IMR-90 (cell line): ENCODE measurements around the gene KCTD16. TPM values are rescaled to one million over a fixed set of nuclear protein-coding genes. Genes with fewer than 3 reads are reported as not detected.

ENCODE experiments used
- ATAC-seq: fragments of 200-7000 bp; cut with Tn5 transposase; 2 replicates; pipeline ENCODE4 v1.9.1; 2020; ENCODE audit warnings: low read depth, mild to moderate bottlenecking, moderate library complexity
- BruUV-seq: library from RNA; stranded (reverse); fragments of 400-500 nt; replicated peaks from 2 replicates; lab custom pipeline; 2021; lab: Mats Ljungman, UMichigan
- CTCF ChIA-PET: fragments of 300-600 bp; formaldehyde crosslinking; extraction: SDS; loops from one replicate; lab custom pipeline; 2021; ENCODE audit warnings: antibody characterized with exemption; lab: Yijun Ruan, JAX
- POLR2A ChIA-PET: fragments of 300-600 bp; sonication (Branson Sonifier 250); formaldehyde crosslinking; loops from one replicate; lab custom pipeline; 2022; ENCODE audit warnings: antibody characterized with exemption; ENCODE audit not compliant: unreplicated experiment; lab: Charles Lee
- DNase-seq: peaks from one replicate; pipeline ENCODE4 v3.0.0; 2013
- H2AFZ ChIP-seq: replicated peaks from 2 replicates; pipeline ENCODE3; 2013; ENCODE audit warnings: low read length, mild to moderate bottlenecking; ENCODE audit not compliant: poor library complexity
- H2AK5ac ChIP-seq: 2 replicates; pipeline ENCODE4 v1.6.1; 2013; ENCODE audit warnings: low read depth, low read length, inconsistent platforms
- H2AK9ac ChIP-seq: replicated peaks from 2 replicates; pipeline ENCODE3; 2013; ENCODE audit warnings: mild to moderate bottlenecking, low read depth, low read length, moderate library complexity; ENCODE audit not compliant: poor library complexity
- H2BK120ac ChIP-seq: 2 replicates; pipeline ENCODE4 v1.6.1; 2013; ENCODE audit warnings: low read depth, low read length, inconsistent platforms
- H2BK15ac ChIP-seq: 3 replicates; pipeline ENCODE4 v1.6.1; 2013; ENCODE audit warnings: low read depth, low read length, inconsistent platforms
- H2BK20ac ChIP-seq: 2 replicates; pipeline ENCODE4 v1.6.1; 2013; ENCODE audit warnings: low read depth, mild to moderate bottlenecking, inconsistent platforms, low read length, moderate library complexity
- H2BK5ac ChIP-seq: 2 replicates; pipeline ENCODE4 v1.6.1; 2013; ENCODE audit warnings: mild to moderate bottlenecking, low read depth, low read length, inconsistent platforms; ENCODE audit not compliant: poor library complexity, severe bottlenecking
- H3K14ac ChIP-seq: replicated peaks from 2 replicates; pipeline ENCODE4 v1.6.1; 2013; ENCODE audit warnings: low read depth, low read length, inconsistent platforms
- H3K18ac ChIP-seq: 2 replicates; pipeline ENCODE4 v1.6.1; 2013; ENCODE audit warnings: low read depth, low read length, control low read depth
- H3K23ac ChIP-seq: 2 replicates; pipeline ENCODE4 v1.6.1; 2013; ENCODE audit warnings: low read depth, low read length, inconsistent platforms
- H3K27ac ChIP-seq: 2 replicates; pipeline ENCODE4 v1.5.1; 2013; ENCODE audit warnings: mild to moderate bottlenecking, control low read depth, low read length; ENCODE audit not compliant: insufficient read depth
- H3K27me3 ChIP-seq: 2 replicates; pipeline ENCODE4 v1.6.1; 2013; ENCODE audit warnings: low read length; ENCODE audit not compliant: control insufficient read depth, insufficient read depth
- H3K36me3 ChIP-seq: 2 replicates; pipeline ENCODE4 v1.6.1; 2013; ENCODE audit warnings: low read length, mixed read lengths; ENCODE audit not compliant: control insufficient read depth, insufficient read depth
- H3K4ac ChIP-seq: 2 replicates; pipeline ENCODE4 v1.6.1; 2013; ENCODE audit warnings: low read depth, low read length, inconsistent platforms
- H3K4me1 ChIP-seq: 2 replicates; pipeline ENCODE4 v1.6.1; 2013; ENCODE audit warnings: low read length, mixed read lengths; ENCODE audit not compliant: control insufficient read depth, insufficient read depth
- H3K4me2 ChIP-seq: 2 replicates; pipeline ENCODE4 v1.6.1; 2013; ENCODE audit warnings: low read depth, mild to moderate bottlenecking, control low read depth, low read length, moderate library complexity
- H3K4me3 ChIP-seq: 2 replicates; pipeline ENCODE4 v1.5.1; 2013; ENCODE audit warnings: low read depth, mild to moderate bottlenecking, control low read depth, low read length, moderate library complexity; ENCODE audit not compliant: insufficient read depth
- H3K56ac ChIP-seq: 2 replicates; pipeline ENCODE4 v1.6.1; 2013; ENCODE audit warnings: low read length, inconsistent platforms; ENCODE audit not compliant: insufficient read depth; ENCODE audit errors: extremely low read depth
- H3K79me1 ChIP-seq, 2 experiments: 2 replicates each; pipeline ENCODE4 v1.6.1; 2013; ENCODE audit warnings: low read length in 2 of 2, inconsistent platforms in 1 of 2, low read depth in 1 of 2
- H3K9ac ChIP-seq: 2 replicates; pipeline ENCODE4 v1.6.1; 2013; ENCODE audit warnings: low read depth, low read length, control low read depth
- H3K9me1 ChIP-seq: 2 replicates; pipeline ENCODE4 v1.6.1; 2013; ENCODE audit warnings: low read length, inconsistent platforms; ENCODE audit not compliant: insufficient read depth
- H3K9me3 ChIP-seq: 2 replicates; pipeline ENCODE4 v1.6.1; 2013; ENCODE audit warnings: low read length; ENCODE audit not compliant: control insufficient read depth, insufficient read depth
- H4K20me1 ChIP-seq: 2 replicates; pipeline ENCODE4 v1.6.1; 2013; ENCODE audit warnings: low read length, inconsistent platforms; ENCODE audit not compliant: insufficient read depth
- H4K5ac ChIP-seq: 2 replicates; pipeline ENCODE4 v1.6.1; 2013; ENCODE audit warnings: mild to moderate bottlenecking, low read depth, low read length, control low read depth
- H4K8ac ChIP-seq, 2 experiments: 2 replicates each; pipeline ENCODE4 v1.6.1; 2013; ENCODE audit warnings: low read depth in 2 of 2, low read length in 2 of 2, control low read depth in 1 of 2, inconsistent platforms in 1 of 2
- H4K91ac ChIP-seq: 2 replicates; pipeline ENCODE4 v1.6.1; 2013; ENCODE audit warnings: low read depth, low read length, inconsistent platforms; ENCODE audit not compliant: insufficient read depth
- BHLHE40 ChIP-seq: fragments of 150-350 bp; IDR thresholded peaks from 2 replicates; pipeline ENCODE4 v1.6.1; 2016; ENCODE audit warnings: mild to moderate bottlenecking, low read depth, low read length
- CEBPB ChIP-seq: IDR thresholded peaks from 2 replicates; pipeline ENCODE4 v1.6.1; 2012; ENCODE audit warnings: low read depth, low read length, improper control_type of control experiment
- CHD1 ChIP-seq: IDR thresholded peaks from 2 replicates; pipeline ENCODE4 v1.6.1; 2012; ENCODE audit warnings: low read depth, low read length, improper control_type of control experiment
- FOS ChIP-seq: fragments of 150-350 bp; IDR thresholded peaks from 2 replicates; pipeline ENCODE4 v1.6.1; 2016; ENCODE audit warnings: low read depth, low read length
- MAFK ChIP-seq: IDR thresholded peaks from 2 replicates; pipeline ENCODE4 v1.6.1; 2012; ENCODE audit warnings: low read depth, low read length, improper control_type of control experiment
- MAZ ChIP-seq: IDR thresholded peaks from 2 replicates; pipeline ENCODE4 v1.6.1; 2012; ENCODE audit warnings: low read depth, mild to moderate bottlenecking, low read length, improper control_type of control experiment, moderate library complexity, borderline replicate concordance
- MXI1 ChIP-seq: IDR thresholded peaks from 2 replicates; pipeline ENCODE4 v1.6.1; 2012; ENCODE audit warnings: low read depth, mild to moderate bottlenecking, low read length, moderate library complexity, borderline replicate concordance
- NFE2L2 ChIP-seq: fragments of 150-350 bp; IDR thresholded peaks from 2 replicates; pipeline ENCODE4 v1.6.1; 2016; ENCODE audit warnings: low read depth, mild to moderate bottlenecking, low read length
- POLR2A ChIP-seq: IDR thresholded peaks from 2 replicates; pipeline ENCODE4 v1.6.1; 2012; ENCODE audit warnings: mild to moderate bottlenecking, low read depth, low read length
- RAD21 ChIP-seq: IDR thresholded peaks from 2 replicates; pipeline ENCODE4 v1.6.1; 2012; ENCODE audit warnings: low read length, improper control_type of control experiment
- RCOR1 ChIP-seq: IDR thresholded peaks from 2 replicates; pipeline ENCODE4 v1.6.1; 2012; ENCODE audit warnings: mild to moderate bottlenecking, low read length, improper control_type of control experiment; ENCODE audit not compliant: insufficient replicate concordance
- RFX5 ChIP-seq: IDR thresholded peaks from 2 replicates; pipeline ENCODE4 v1.8.0; 2012; ENCODE audit warnings: low read depth, mild to moderate bottlenecking, low read length, moderate library complexity
- SMC3 ChIP-seq: fragments of 150-350 bp; IDR thresholded peaks from 2 replicates; pipeline ENCODE4 v1.6.1; 2016; ENCODE audit warnings: low read depth, mild to moderate bottlenecking, antibody characterized with exemption, low read length, moderate library complexity
- WGBS, 2 experiments: methylation state at CpG; one replicate each; pipeline versions ENCODE4 v1.1.5 to v1.1.7; 2013; ENCODE audit warnings: missing lambda C conversion rate in 2 of 2; ENCODE audit not compliant: insufficient read length in 1 of 2; ENCODE audit errors: extremely low coverage in 2 of 2; 5-methylcytosine and 5-hydroxymethylcytosine counted together
- dilution Hi-C: fragments of 300-500 bp; cut with HindIII; formaldehyde crosslinking; loops from one replicate; pipeline ENCODE4 v1.14.3; 2018; ENCODE audit warnings: low sequenced_read_pairs; ENCODE audit not compliant: unreplicated experiment
- in situ Hi-C: fragments of 300-500 bp; cut with MboI; formaldehyde crosslinking; loops from 3 replicates; pipeline ENCODE4 v1.14.3; 2019; ENCODE audit warnings: low sequenced_read_pairs, inconsistent platforms, mixed read lengths
- intact Hi-C: fragments of 100-400 bp; cut with micrococcal nuclease; formaldehyde crosslinking; loops from 2 replicates; pipeline ENCODE4 v1.10.0; 2022
- polyA plus RNA-seq, 3 experiments: library from polyadenylated mRNA; depleted of rRNA; stranded (reverse); fragments of >200 nt; gene quantifications; 2 replicates each; pipeline ENCODE4 v1.2.3, GENCODE V29; 2012; ENCODE audit warnings: low replicate concordance in 1 of 3
- total RNA-seq: library from RNA; depleted of rRNA; stranded (reverse); fragments of >200 nt; gene quantifications from 2 replicates; pipeline ENCODE4 v1.2.3, GENCODE V29; 2012
- TF ChIP-seq, protein P1 (sequence below): fragments of 150-350 bp; IDR thresholded peaks from 2 replicates; pipeline ENCODE4 v1.6.1; 2017; ENCODE audit warnings: mild to moderate bottlenecking, antibody characterized with exemption, low read length, low read depth
- TF ChIP-seq, protein P2 (sequence below): conservative IDR thresholded peaks from 2 replicates; pipeline ENCODE4 v1.5.1; 2012; ENCODE audit warnings: mild to moderate bottlenecking, low read depth, low read length, improper control_type of control experiment
- TF ChIP-seq, protein P3 (sequence below): fragments of 150-350 bp; IDR thresholded peaks from 2 replicates; pipeline ENCODE4 v1.6.1; 2016; ENCODE audit warnings: low read depth, mild to moderate bottlenecking, low read length, moderate library complexity, borderline replicate concordance

KCTD16 gene
- total and polyA plus RNA-seq, 2 of the 4 experiments (the other 2 are of a cell fraction) = 0.43 to 1.1 TPM

DNA sequence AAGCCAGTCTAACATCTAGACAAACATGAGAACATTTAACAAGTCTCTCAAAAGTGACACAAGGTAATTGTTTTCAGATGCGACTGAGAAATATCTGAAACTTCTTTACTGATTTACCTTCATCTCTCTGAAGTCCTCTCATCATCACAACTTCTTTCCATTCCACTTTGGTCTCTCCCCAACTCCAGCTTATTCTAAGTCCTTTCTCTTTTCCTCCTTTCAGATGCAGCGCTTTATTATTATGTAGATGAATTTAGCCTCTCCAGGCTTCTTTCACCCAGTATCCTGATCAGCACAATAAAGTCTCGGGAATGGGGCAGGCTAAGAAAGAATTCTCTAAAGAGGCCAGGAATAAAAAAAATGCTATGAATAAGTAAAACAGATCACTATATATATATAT lies 128.0 kb downstream of the KCTD16 start:
- H3K18ac ChIP-seq = no peak overlapping the region
- H3K27me3 ChIP-seq = no peaks in the 10 kb centered on the region; the same call in 1 of the 2 replicates
- no peaks in the 10 kb centered on the region for H3K79me1 ChIP-seq
- H3K36me3 ChIP-seq = no peaks in the 10 kb centered on the region
- no peak overlapping the region for H3K56ac ChIP-seq
- no CpG with 5 or more reads among the region's 3 CpGs for WGBS, 2 experiments
- dilution Hi-C loops = no loop called here
- H4K20me1 ChIP-seq = no peaks in the 10 kb centered on the region
- DNase-seq (no peak), ATAC-seq (no peak)
- H3K9me3 ChIP-seq = no peaks in the 10 kb centered on the region
- in situ Hi-C loops = no loop called here
- no peak overlapping the region for H3K23ac ChIP-seq
- H2BK20ac ChIP-seq = no peak overlapping the region
- H2AFZ ChIP-seq = no peak overlapping the region
- no peak overlapping the region for H4K8ac ChIP-seq
- no peak overlapping the region for H3K9ac ChIP-seq
- no peak overlapping the region for H2AK5ac ChIP-seq
- no peak overlapping the region for H2AK9ac ChIP-seq
- no peak overlapping the region for H3K27ac ChIP-seq
- H4K5ac ChIP-seq = no peak overlapping the region
- POLR2A ChIA-PET = no interaction called here
- no peak overlapping the region for H3K14ac ChIP-seq
- TF ChIP-seq MAFK (no peak), MXI1 (no peak), FOS (no peak), MAZ (no peak), BHLHE40 (no peak), RCOR1 (no peak), CHD1 (no peak), RFX5 (no peak), SMC3 (no peak), CEBPB (no peak), POLR2A (no peak), NFE2L2 (no peak), RAD21 (no peak)
- TF ChIP-seq, protein P1, sequence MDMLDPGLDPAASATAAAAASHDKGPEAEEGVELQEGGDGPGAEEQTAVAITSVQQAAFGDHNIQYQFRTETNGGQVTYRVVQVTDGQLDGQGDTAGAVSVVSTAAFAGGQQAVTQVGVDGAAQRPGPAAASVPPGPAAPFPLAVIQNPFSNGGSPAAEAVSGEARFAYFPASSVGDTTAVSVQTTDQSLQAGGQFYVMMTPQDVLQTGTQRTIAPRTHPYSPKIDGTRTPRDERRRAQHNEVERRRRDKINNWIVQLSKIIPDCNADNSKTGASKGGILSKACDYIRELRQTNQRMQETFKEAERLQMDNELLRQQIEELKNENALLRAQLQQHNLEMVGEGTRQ = no peak
- TF ChIP-seq, protein P2, sequence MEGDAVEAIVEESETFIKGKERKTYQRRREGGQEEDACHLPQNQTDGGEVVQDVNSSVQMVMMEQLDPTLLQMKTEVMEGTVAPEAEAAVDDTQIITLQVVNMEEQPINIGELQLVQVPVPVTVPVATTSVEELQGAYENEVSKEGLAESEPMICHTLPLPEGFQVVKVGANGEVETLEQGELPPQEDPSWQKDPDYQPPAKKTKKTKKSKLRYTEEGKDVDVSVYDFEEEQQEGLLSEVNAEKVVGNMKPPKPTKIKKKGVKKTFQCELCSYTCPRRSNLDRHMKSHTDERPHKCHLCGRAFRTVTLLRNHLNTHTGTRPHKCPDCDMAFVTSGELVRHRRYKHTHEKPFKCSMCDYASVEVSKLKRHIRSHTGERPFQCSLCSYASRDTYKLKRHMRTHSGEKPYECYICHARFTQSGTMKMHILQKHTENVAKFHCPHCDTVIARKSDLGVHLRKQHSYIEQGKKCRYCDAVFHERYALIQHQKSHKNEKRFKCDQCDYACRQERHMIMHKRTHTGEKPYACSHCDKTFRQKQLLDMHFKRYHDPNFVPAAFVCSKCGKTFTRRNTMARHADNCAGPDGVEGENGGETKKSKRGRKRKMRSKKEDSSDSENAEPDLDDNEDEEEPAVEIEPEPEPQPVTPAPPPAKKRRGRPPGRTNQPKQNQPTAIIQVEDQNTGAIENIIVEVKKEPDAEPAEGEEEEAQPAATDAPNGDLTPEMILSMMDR = no peak
- TF ChIP-seq, protein P3, sequence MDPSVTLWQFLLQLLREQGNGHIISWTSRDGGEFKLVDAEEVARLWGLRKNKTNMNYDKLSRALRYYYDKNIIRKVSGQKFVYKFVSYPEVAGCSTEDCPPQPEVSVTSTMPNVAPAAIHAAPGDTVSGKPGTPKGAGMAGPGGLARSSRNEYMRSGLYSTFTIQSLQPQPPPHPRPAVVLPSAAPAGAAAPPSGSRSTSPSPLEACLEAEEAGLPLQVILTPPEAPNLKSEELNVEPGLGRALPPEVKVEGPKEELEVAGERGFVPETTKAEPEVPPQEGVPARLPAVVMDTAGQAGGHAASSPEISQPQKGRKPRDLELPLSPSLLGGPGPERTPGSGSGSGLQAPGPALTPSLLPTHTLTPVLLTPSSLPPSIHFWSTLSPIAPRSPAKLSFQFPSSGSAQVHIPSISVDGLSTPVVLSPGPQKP = no peak
- CTCF ChIA-PET = interaction anchor here (0.6 kb wide), 1 partner anchor 10 kb away, joined by 3 read pairs; no protein-coding TSS in a partner anchor
- no TSS peak for BruUV-seq
- H2BK5ac ChIP-seq = no peak overlapping the region
- H3K4me3 ChIP-seq = no peak overlapping the region
- no peak overlapping the region for H4K91ac ChIP-seq
- intact Hi-C loops = no loop called here
- no peak overlapping the region for H3K4me2 ChIP-seq
- no peak overlapping the region for H2BK15ac ChIP-seq
- no peak overlapping the region for H3K4ac ChIP-seq
- no peaks in the 10 kb centered on the region for H3K4me1 ChIP-seq
- H2BK120ac ChIP-seq = no peak overlapping the region
- H3K9me1 ChIP-seq = no peaks in the 10 kb centered on the region
